A549 (cell line): Measurements from ENCODE around the gene IMP3. TPM values are rescaled to one million over a fixed set of nuclear protein-coding genes. Genes with fewer than 3 reads are reported as not detected.

Experiments used
- ATAC-seq, 2 experiments: fragments of 200-7000 bp in 1 of 2; fragments of >200 bp in 1 of 2; cut with Nextera tagmentation in 1 of 2; cut with Tn5 transposase in 1 of 2; 3 replicates each; pipeline versions ENCODE4 v1.8.0 to v1.9.1; 2018 to 2020; ENCODE audit warnings: mild to moderate bottlenecking in 1 of 2, moderate library complexity in 1 of 2
- CTCF ChIA-PET: fragments of 300-600 bp; sonication (Branson Sonifier 250); formaldehyde crosslinking; extraction: SDS; loops from one replicate; lab custom pipeline; 2021; ENCODE audit warnings: antibody characterized with exemption, inconsistent platforms; lab: Yijun Ruan, JAX
- POLR2A ChIA-PET: fragments of 350-600 bp; formaldehyde crosslinking; extraction: SDS; loops from one replicate; lab custom pipeline; 2021; ENCODE audit warnings: antibody characterized with exemption, inconsistent platforms; lab: Yijun Ruan, JAX
- DNase-seq, 2 experiments: peaks; one replicate each; pipeline versions ENCODE4 v3.0.0 to v3.0.0-alpha.2; 2011 to 2016; ENCODE audit warnings: low read depth in 1 of 2, low spot score in 1 of 2
- FAIRE-seq: peaks from 2 replicates; lab custom pipeline; 2011; peaks lifted over from hg19 to GRCh38; lab: Jason Lieb, UNC
- H3K27ac ChIP-seq, 2 experiments: fragments of >200 bp; sonication (Bioruptor Twin); formaldehyde crosslinking; 3 replicates each; pipeline ENCODE4 v1.5.1; 2016 to 2017
- H3K4me1 ChIP-seq: fragments of >200 bp; sonication (Bioruptor Twin); formaldehyde crosslinking; 3 replicates; pipeline ENCODE4 v1.6.1; 2016
- H3K4me2 ChIP-seq: fragments of >200 bp; sonication (Bioruptor Twin); formaldehyde crosslinking; 3 replicates; pipeline ENCODE4 v1.6.1; 2016
- H3K4me3 ChIP-seq: fragments of >200 bp; sonication (Bioruptor Twin); formaldehyde crosslinking; 3 replicates; pipeline ENCODE4 v1.5.1; 2016
- H3K9me3 ChIP-seq: fragments of >200 bp; sonication (Bioruptor Twin); formaldehyde crosslinking; 3 replicates; pipeline ENCODE4 v1.6.1; 2016
- ATOH8 ChIP-seq: fragments of 250-450 bp; sonication (Bioruptor Pico); IDR thresholded peaks from 2 replicates; pipeline ENCODE4 v1.5.0; 2020; ENCODE audit warnings: low read depth, mild to moderate bottlenecking, moderate library complexity
- BCL3 ChIP-seq: fragments of >200 bp; sonication (Bioruptor Twin); formaldehyde crosslinking; IDR thresholded peaks from 3 replicates; pipeline ENCODE4 v1.6.1; 2016
- BHLHE40 ChIP-seq: IDR thresholded peaks from 2 replicates; pipeline ENCODE4 v1.6.1; 2012; ENCODE audit warnings: low read depth, low read length, inconsistent platforms
- CBX2 ChIP-seq: fragments of 200-600 bp; sonication (generic); IDR thresholded peaks from 2 replicates; pipeline ENCODE4 v1.6.1; 2016; ENCODE audit warnings: low read depth, mild to moderate bottlenecking, borderline replicate concordance
- EP300 ChIP-seq, 2 experiments: fragments of >200 bp; sonication (Bioruptor Twin); formaldehyde crosslinking; IDR thresholded peaks; 2 replicates in 1 of 2; 3 replicates in 1 of 2; pipeline ENCODE4 v1.6.1; 2016 to 2017
- GATA3 ChIP-seq: IDR thresholded peaks from 2 replicates; pipeline ENCODE4 v1.6.1; 2012; ENCODE audit warnings: borderline replicate concordance
- HMGXB4 ChIP-seq: fragments of 250-450 bp; sonication (Bioruptor Pico); IDR thresholded peaks from 2 replicates; pipeline ENCODE4 v1.5.0; 2021; ENCODE audit warnings: mild to moderate bottlenecking, moderate library complexity, borderline replicate concordance
- HOXB13 ChIP-seq: fragments of 250-450 bp; sonication (Bioruptor Pico); IDR thresholded peaks from 2 replicates; pipeline ENCODE4 v1.5.0; 2020; ENCODE audit warnings: low read depth, mild to moderate bottlenecking, moderate library complexity
- MYC ChIP-seq: IDR thresholded peaks from 2 replicates; pipeline ENCODE4 v1.6.1; 2012; ENCODE audit warnings: mild to moderate bottlenecking, inconsistent platforms, low read length, improper control_type of control experiment, borderline replicate concordance
- NFE2L2 ChIP-seq: fragments of 150-350 bp; conservative IDR thresholded peaks from 2 replicates; pipeline ENCODE4 v1.6.1; 2014; ENCODE audit warnings: low read length
- POLR2AphosphoS2 ChIP-seq: conservative IDR thresholded peaks from 2 replicates; pipeline ENCODE4 v1.6.1; 2012; ENCODE audit warnings: low read length, improper control_type of control experiment, inconsistent platforms
- RCOR1 ChIP-seq: fragments of 150-350 bp; IDR thresholded peaks from 2 replicates; pipeline ENCODE4 v1.6.1; 2014; ENCODE audit warnings: antibody characterized with exemption, low read length, low read depth
- SMC3 ChIP-seq: fragments of >200 bp; sonication (Bioruptor Twin); formaldehyde crosslinking; IDR thresholded peaks from 3 replicates; pipeline ENCODE4 v1.6.1; 2018; ENCODE audit warnings: inconsistent platforms
- SREBF2 ChIP-seq: fragments of 450-650 bp; IDR thresholded peaks from 2 replicates; pipeline ENCODE4 v1.6.1; 2014; ENCODE audit warnings: mild to moderate bottlenecking, moderate library complexity
- TP53 ChIP-seq: fragments of 250-450 bp; sonication (Bioruptor Pico); IDR thresholded peaks from 2 replicates; pipeline ENCODE4 v1.5.0; 2021; ENCODE audit warnings: mild to moderate bottlenecking, moderate library complexity
- ZNF302 ChIP-seq: fragments of 250-450 bp; sonication (Bioruptor Pico); IDR thresholded peaks from 2 replicates; pipeline ENCODE4 v1.9.0; 2021; ENCODE audit warnings: inconsistent platforms, mild to moderate bottlenecking, moderate library complexity
- WGBS: methylation state at CpG from one replicate; pipeline ENCODE4 v1.1.6; 2017; ENCODE audit errors: missing lambda C conversion rate; 5-methylcytosine and 5-hydroxymethylcytosine counted together
- polyA plus RNA-seq, 4 experiments: library from polyadenylated mRNA; depleted of rRNA in 3 of 4; stranded (reverse); fragments of >200 nt; fragmentation: RNase III in 1 of 4; extraction: RNeasy Plus Mini Kit Qiagen cat#74134 plus additional on column Dnase treatment in 1 of 4; gene quantifications; 2 replicates in 3 of 4; 3 replicates in 1 of 4; pipeline ENCODE4 v1.2.3, GENCODE V29; 2011 to 2017
- TF ChIP-seq, protein P1 (sequence below): fragments of >200 bp; sonication (Bioruptor Twin); formaldehyde crosslinking; IDR thresholded peaks from 2 replicates; pipeline ENCODE4 v1.6.1; 2016
- TF ChIP-seq, protein P2 (sequence below): IDR thresholded peaks from 2 replicates; pipeline ENCODE4 v1.6.1; 2012; ENCODE audit warnings: low read depth, borderline replicate concordance

The IMP3 gene
- polyA plus RNA-seq, 2 of the 4 experiments (the other 2 are of a cell fraction), result 90.0 to 94.7 TPM

GRCh38 chr15:75654201-75654907, 14.3 kb upstream of the IMP3 start:
- no peak for FAIRE-seq
- H3K27ac ChIP-seq, result no peak overlapping the region
- CTCF ChIA-PET, result interaction anchor here (0.8 to 9.8 kb wide), 10 partner anchors 13 to 148 kb away, joined by 3 to 98 read pairs (median 6); partner anchors contain the start of gene IMP3
- POLR2A ChIA-PET, result interaction anchor here (1.0 kb wide), 1 partner anchor 14 kb away, joined by 4 read pairs; the partner anchor contains the start of gene IMP3
- 74% methylated on average over 4 of the region's 4 CpGs for WGBS
- peaks cover 26% of the 10 kb centered on the region for H3K4me1 ChIP-seq
- no peaks in the 10 kb centered on the region for H3K9me3 ChIP-seq
- no peak for DNase-seq
- H3K4me2 ChIP-seq, result no peak overlapping the region
- H3K4me3 ChIP-seq, result no peak overlapping the region
- ATAC-seq, result no peak
- TF ChIP-seq CBX2 (no peak), BHLHE40 (no peak), NFE2L2 (no peak), BCL3 (no peak), ZNF302 (CRISPR knock-in tag) (no peak), POLR2AphosphoS2 (no peak)
- TF ChIP-seq, all 56 proteins: peak for 0

DNA sequence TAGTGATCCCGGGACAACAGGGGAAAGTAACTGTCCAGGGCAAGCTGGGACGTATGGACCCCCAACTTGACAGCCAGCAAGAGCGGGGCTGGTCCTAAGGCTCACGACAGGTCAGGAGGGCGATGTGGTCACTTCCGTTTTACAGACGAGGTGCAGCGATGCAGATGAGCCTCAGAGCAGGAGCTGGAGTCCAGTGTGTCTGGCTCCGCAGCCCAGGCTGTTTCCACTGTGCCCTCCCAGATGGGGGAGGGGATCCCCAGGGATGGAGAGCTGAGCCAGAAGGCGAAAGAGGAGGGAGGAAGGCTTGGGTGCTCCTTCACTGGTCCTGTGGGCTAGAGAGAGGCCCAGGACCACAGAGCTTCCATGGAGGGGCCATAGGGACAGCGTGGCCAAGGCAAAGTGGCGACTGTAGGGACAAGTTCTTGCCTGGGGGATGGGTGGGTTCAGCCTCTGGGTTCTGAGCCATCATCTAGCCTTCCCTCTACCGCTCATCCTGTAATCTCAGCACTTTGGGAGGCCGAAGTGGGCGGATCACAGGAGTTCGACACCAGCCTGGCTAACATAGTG, 13.4 kb upstream of the IMP3 start:
- WGBS, result 93% methylated on average over 16 of the region's 16 CpGs
- peaks cover 33% of the 10 kb centered on the region for H3K4me1 ChIP-seq
- ATAC-seq (no peak), FAIRE-seq (no peak), DNase-seq (no peak)
- no peak overlapping the region for H3K4me2 ChIP-seq
- TF ChIP-seq TP53 (CRISPR knock-in tag) (no peak), GATA3 (no peak), SREBF2 (no peak), ZNF302 (CRISPR knock-in tag) (no peak), HMGXB4 (no peak), MYC (no peak), ATOH8 (no peak), HOXB13 (CRISPR knock-in tag) (no peak), SMC3 (no peak), BCL3 (no peak), EP300 (IDR thresholded peaks at IDR 0.05) (no peak), RCOR1 (no peak)
- TF ChIP-seq, protein P1, sequence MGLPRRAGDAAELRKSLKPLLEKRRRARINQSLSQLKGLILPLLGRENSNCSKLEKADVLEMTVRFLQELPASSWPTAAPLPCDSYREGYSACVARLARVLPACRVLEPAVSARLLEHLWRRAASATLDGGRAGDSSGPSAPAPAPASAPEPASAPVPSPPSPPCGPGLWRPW, result no peak
- TF ChIP-seq, protein P2, sequence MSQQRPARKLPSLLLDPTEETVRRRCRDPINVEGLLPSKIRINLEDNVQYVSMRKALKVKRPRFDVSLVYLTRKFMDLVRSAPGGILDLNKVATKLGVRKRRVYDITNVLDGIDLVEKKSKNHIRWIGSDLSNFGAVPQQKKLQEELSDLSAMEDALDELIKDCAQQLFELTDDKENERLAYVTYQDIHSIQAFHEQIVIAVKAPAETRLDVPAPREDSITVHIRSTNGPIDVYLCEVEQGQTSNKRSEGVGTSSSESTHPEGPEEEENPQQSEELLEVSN, result no peak
- ChIA-PET CTCF (interaction anchor here (1.7 to 9.8 kb wide), 6 partner anchors 14 to 32 kb away, joined by 3 to 98 read pairs (median 9); partner anchors contain the start of gene IMP3), POLR2A (interaction anchor here (1.0 kb wide), 1 partner anchor 14 kb away, joined by 4 read pairs; the partner anchor contains the start of gene IMP3)
- no peak overlapping the region for H3K27ac ChIP-seq
- H3K4me3 ChIP-seq, result no peak overlapping the region
- H3K9me3 ChIP-seq, result no peaks in the 10 kb centered on the region
